HepG2 (cell line): Measurements from ENCODE around the gene EPB41. TPM values are rescaled to one million over a fixed set of nuclear protein-coding genes. Genes with fewer than 3 reads are reported as not detected.

Source experiments
- ATAC-seq: fragments of 200-7000 bp; cut with Tn5 transposase; 3 replicates; pipeline ENCODE4 v1.9.1; 2020; ENCODE audit warnings: mild to moderate bottlenecking, moderate library complexity
- BruUV-seq: library from RNA; stranded (reverse); fragments of 400-500 nt; replicated peaks from 2 replicates; lab custom pipeline; 2021; lab: Mats Ljungman, UMichigan
- CTCF ChIA-PET: fragments of 300-600 bp; formaldehyde crosslinking; extraction: SDS; loops from one replicate; lab custom pipeline; 2021; ENCODE audit warnings: low total read pairs, inconsistent platforms, low intra/inter-chr PET ratio; lab: Yijun Ruan, JAX
- POLR2A ChIA-PET: fragments of 350-600 bp; sonication (Branson Sonifier 250); formaldehyde crosslinking; loops from one replicate; lab custom pipeline; 2020; ENCODE audit warnings: antibody characterized with exemption, inconsistent platforms; lab: Yijun Ruan, JAX
- DNase-seq: peaks from one replicate; pipeline ENCODE4 v3.0.0-alpha.2; 2015; ENCODE audit warnings: low spot score
- FAIRE-seq: peaks from 3 replicates; lab custom pipeline; 2011; peaks lifted over from hg19 to GRCh38; lab: Jason Lieb, UNC
- H2AFZ ChIP-seq: one replicate; pipeline ENCODE4 v1.6.1; 2011; ENCODE audit warnings: low read length, inconsistent platforms
- H3K27ac ChIP-seq: fragments of 300-600 bp; 3 replicates; pipeline ENCODE4 v1.8.0; 2011; ENCODE audit warnings: mixed run types, mild to moderate bottlenecking, mixed read lengths, low read length, inconsistent platforms; ENCODE audit not compliant: insufficient read depth; ENCODE audit errors: extremely low read length
- H3K27me3 ChIP-seq, 2 experiments: fragments of 200-600 bp in 1 of 2; 2 replicates in 1 of 2; 3 replicates in 1 of 2; pipeline versions ENCODE4 v1.6.0 to v1.8.0; 2011; ENCODE audit warnings: low read length in 2 of 2, mild to moderate bottlenecking in 2 of 2, moderate library complexity in 2 of 2, inconsistent platforms in 1 of 2; ENCODE audit not compliant: insufficient read depth in 2 of 2, control insufficient read depth in 1 of 2
- H3K36me3 ChIP-seq, 2 experiments: fragments of 200-600 bp in 1 of 2; replicated peaks in 1 of 2; 2 replicates in 1 of 2; 3 replicates in 1 of 2; pipeline versions ENCODE4 v1.5.1 to v1.8.0; 2011; ENCODE audit warnings: low read length in 2 of 2, inconsistent platforms in 1 of 2; ENCODE audit not compliant: insufficient read depth in 2 of 2, control insufficient read depth in 1 of 2
- H3K4me1 ChIP-seq: 2 replicates; pipeline ENCODE4 v1.5.1; 2012; ENCODE audit warnings: low read length, inconsistent platforms; ENCODE audit not compliant: insufficient read depth
- H3K4me2 ChIP-seq: 2 replicates; pipeline ENCODE4 v1.6.0; 2011; ENCODE audit warnings: low read depth, low read length, inconsistent platforms
- H3K4me3 ChIP-seq, 3 experiments: fragments of 200-600 bp in 1 of 3; sonication (generic), shearing (Covaris generic) in 1 of 3; replicated peaks in 1 of 3; 2 replicates each; pipeline ENCODE4 v1.5.1; 2011 to 2016; ENCODE audit warnings: low read length in 3 of 3, inconsistent platforms in 2 of 3, low read depth in 2 of 3, mild to moderate bottlenecking in 2 of 3, control low read depth in 1 of 3, mixed read lengths in 1 of 3; ENCODE audit not compliant: insufficient read depth in 1 of 3
- H3K79me2 ChIP-seq: one replicate; pipeline ENCODE4 v1.6.1; 2011; ENCODE audit warnings: low read length, inconsistent platforms; ENCODE audit not compliant: insufficient read depth
- H3K9ac ChIP-seq: 2 replicates; pipeline ENCODE4 v1.6.0; 2011; ENCODE audit warnings: mild to moderate bottlenecking, low read depth, low read length, inconsistent platforms; ENCODE audit not compliant: insufficient read depth
- H3K9me3 ChIP-seq: 2 replicates; pipeline ENCODE4 v1.5.1; 2012; ENCODE audit warnings: mild to moderate bottlenecking, low read length
- H4K20me1 ChIP-seq: 2 replicates; pipeline ENCODE4 v1.6.0; 2011; ENCODE audit warnings: inconsistent platforms, mild to moderate bottlenecking, low read length, moderate library complexity; ENCODE audit not compliant: insufficient read depth
- ARID2 ChIP-seq: sonication (generic); formaldehyde crosslinking; IDR thresholded peaks from 2 replicates; pipeline ENCODE4 v1.8.1; 2022; ENCODE audit warnings: mild to moderate bottlenecking, missing genetic modification reagents, borderline replicate concordance
- DNMT1 ChIP-seq: sonication (generic); formaldehyde crosslinking; IDR thresholded peaks from 2 replicates; pipeline ENCODE4 v1.5.1; 2020; ENCODE audit warnings: mild to moderate bottlenecking, missing genetic modification reagents
- JUN ChIP-seq: sonication (generic); formaldehyde crosslinking; IDR thresholded peaks from 2 replicates; pipeline ENCODE4 v1.4.0; 2020; ENCODE audit warnings: mild to moderate bottlenecking, missing genetic modification reagents
- KLF15 ChIP-seq: sonication (generic); formaldehyde crosslinking; IDR thresholded peaks from 2 replicates; pipeline ENCODE4 v1.8.1; 2023; ENCODE audit warnings: borderline replicate concordance, mild to moderate bottlenecking, inconsistent platforms, missing genetic modification reagents, mixed read lengths
- MAFF ChIP-seq: IDR thresholded peaks from 2 replicates; pipeline ENCODE4 v1.6.1; 2011; ENCODE audit warnings: low read depth, low read length, improper control_type of control experiment
- SAFB2 ChIP-seq: sonication (generic); formaldehyde crosslinking; IDR thresholded peaks from 2 replicates; pipeline ENCODE4 v1.5.1; 2020; ENCODE audit warnings: missing genetic modification reagents, low read depth, mild to moderate bottlenecking, borderline replicate concordance
- ZFP37 ChIP-seq: sonication (generic); formaldehyde crosslinking; IDR thresholded peaks from 2 replicates; pipeline ENCODE4 v1.4.0; 2020; ENCODE audit warnings: missing genetic modification reagents, borderline replicate concordance
- ZNF274 ChIP-seq: sonication (generic); formaldehyde crosslinking; IDR thresholded peaks from 2 replicates; pipeline ENCODE4 v1.5.1; 2020; ENCODE audit warnings: mild to moderate bottlenecking, missing genetic modification reagents
- ZSCAN31 ChIP-seq: sonication (generic); formaldehyde crosslinking; IDR thresholded peaks from 2 replicates; pipeline ENCODE4 v1.5.0; 2020; ENCODE audit warnings: low read depth, mild to moderate bottlenecking, missing genetic modification reagents
- WGBS: methylation state at CpG from one replicate; pipeline ENCODE4 v1.1.6; 2017; ENCODE audit warnings: low lambda C conversion rate; 5-methylcytosine and 5-hydroxymethylcytosine counted together
- in situ Hi-C: cut with HindIII; loops from 2 replicates; pipeline ENCODE4 v1.10.0; 2017; ENCODE audit warnings: low pct_unique_long_range_greater_than_20kb; ENCODE audit not compliant: extremely low pct_ligation_motif_present
- intact Hi-C: fragments of 100-400 bp; cut with micrococcal nuclease; formaldehyde crosslinking; loops from one replicate; pipeline ENCODE4 v1.10.0; 2022; ENCODE audit not compliant: unreplicated experiment
- polyA plus RNA-seq, 8 experiments: library from polyadenylated mRNA; depleted of rRNA in 3 of 8; stranded (reverse) in 7 of 8; unstranded in 1 of 8; fragments of >200 nt; fragmentation: Illumina TruSeq in 4 of 8; extraction: Trizol in 4 of 8; gene quantifications; 2 replicates each; pipeline versions ENCODE4 v1.2.1 to v1.2.3, GENCODE V29; 2011 to 2016; ENCODE audit warnings: low read depth in 4 of 8, missing spikeins in 1 of 8, mixed read lengths in 1 of 8; ENCODE audit not compliant: insufficient read depth in 1 of 8
- total RNA-seq, 5 experiments: library from RNA; depleted of rRNA; stranded (reverse); fragments of >200 nt; fragmentation: Illumina TruSeq; extraction: Trizol; gene quantifications; 2 replicates each; pipeline ENCODE4 v1.2.3, GENCODE V29; 2016; ENCODE audit warnings: low read depth in 1 of 5
- TF ChIP-seq, protein P1 (sequence below): sonication (generic); formaldehyde crosslinking; IDR thresholded peaks from 2 replicates; pipeline ENCODE4 v1.5.0; 2020; ENCODE audit warnings: missing genetic modification reagents
- TF ChIP-seq, protein P2 (sequence below): sonication (generic); formaldehyde crosslinking; IDR thresholded peaks from 2 replicates; pipeline ENCODE4 v1.5.1; 2020; ENCODE audit warnings: missing genetic modification reagents, mild to moderate bottlenecking, borderline replicate concordance
- TF ChIP-seq, protein P3 (sequence below): IDR thresholded peaks from 2 replicates; pipeline ENCODE4 v1.6.1; 2012; ENCODE audit warnings: inconsistent platforms

The EPB41 gene
- total and polyA plus RNA-seq, 2 of the 13 experiments (the other 11 are each of a cell fraction or from before 2014, with no cell fraction given): 34.5 to 46.7 TPM

DNA sequence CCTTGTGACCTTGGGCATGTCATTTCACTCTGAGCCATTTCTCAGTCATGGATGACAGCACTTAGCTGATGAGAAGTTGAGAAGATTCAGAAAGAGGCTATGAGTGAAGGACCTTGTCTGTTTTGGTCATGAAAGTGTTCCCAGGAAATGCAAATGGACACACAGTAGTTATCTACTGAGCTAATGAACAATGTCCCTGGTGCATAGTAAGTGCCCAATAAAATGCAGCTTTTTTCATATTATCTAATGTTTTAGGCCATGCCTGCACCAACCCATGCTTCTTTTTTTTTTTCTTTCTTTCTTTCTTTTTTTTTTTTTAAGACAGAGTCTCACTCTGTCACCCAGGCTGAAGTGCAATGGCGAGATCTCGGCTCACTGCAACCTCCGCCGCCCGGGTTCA is 44.4 kb upstream of the EPB41 start:
- Histone ChIP-seq H3K27me3 (peaks cover 0 to 22% of the 10 kb centered on the region in 2 experiments; a peak in 3 of 5 replicates), H3K9ac (no peak overlapping the region), H3K9me3 (no peaks in the 10 kb centered on the region), H4K20me1 (no peaks in the 10 kb centered on the region), H2AFZ (no peak overlapping the region), H3K36me3 (no peaks in the 10 kb centered on the region), H3K4me1 (peaks cover 21% of the 10 kb centered on the region), H3K79me2 (no peaks in the 10 kb centered on the region), H3K4me2 (no peak overlapping the region), H3K4me3 (no peak overlapping the region), H3K27ac (no peak overlapping the region)
- no TSS peak for BruUV-seq
- DNase-seq (no peak), ATAC-seq (no peak), FAIRE-seq (no peak)
- ChIA-PET POLR2A (no interaction called here), CTCF (no interaction called here)
- intact Hi-C loops: loop anchor here (10.0 kb wide), 1 partner anchor 355 kb away; no protein-coding TSS in a partner anchor
- TF ChIP-seq ZFP37: no peak
- no peak for TF ChIP-seq ZNF274
- TF ChIP-seq, protein P1, sequence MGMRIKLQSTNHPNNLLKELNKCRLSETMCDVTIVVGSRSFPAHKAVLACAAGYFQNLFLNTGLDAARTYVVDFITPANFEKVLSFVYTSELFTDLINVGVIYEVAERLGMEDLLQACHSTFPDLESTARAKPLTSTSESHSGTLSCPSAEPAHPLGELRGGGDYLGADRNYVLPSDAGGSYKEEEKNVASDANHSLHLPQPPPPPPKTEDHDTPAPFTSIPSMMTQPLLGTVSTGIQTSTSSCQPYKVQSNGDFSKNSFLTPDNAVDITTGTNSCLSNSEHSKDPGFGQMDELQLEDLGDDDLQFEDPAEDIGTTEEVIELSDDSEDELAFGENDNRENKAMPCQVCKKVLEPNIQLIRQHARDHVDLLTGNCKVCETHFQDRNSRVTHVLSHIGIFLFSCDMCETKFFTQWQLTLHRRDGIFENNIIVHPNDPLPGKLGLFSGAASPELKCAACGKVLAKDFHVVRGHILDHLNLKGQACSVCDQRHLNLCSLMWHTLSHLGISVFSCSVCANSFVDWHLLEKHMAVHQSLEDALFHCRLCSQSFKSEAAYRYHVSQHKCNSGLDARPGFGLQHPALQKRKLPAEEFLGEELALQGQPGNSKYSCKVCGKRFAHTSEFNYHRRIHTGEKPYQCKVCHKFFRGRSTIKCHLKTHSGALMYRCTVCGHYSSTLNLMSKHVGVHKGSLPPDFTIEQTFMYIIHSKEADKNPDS: no peak
- no peak for TF ChIP-seq MAFF
- no peak for TF ChIP-seq ARID2 (CRISPR knock-in tag)
- TF ChIP-seq JUN (CRISPR knock-in tag): no peak
- TF ChIP-seq SAFB2 (CRISPR knock-in tag): no peak
- no peak for TF ChIP-seq ZSCAN31
- TF ChIP-seq, protein P2, sequence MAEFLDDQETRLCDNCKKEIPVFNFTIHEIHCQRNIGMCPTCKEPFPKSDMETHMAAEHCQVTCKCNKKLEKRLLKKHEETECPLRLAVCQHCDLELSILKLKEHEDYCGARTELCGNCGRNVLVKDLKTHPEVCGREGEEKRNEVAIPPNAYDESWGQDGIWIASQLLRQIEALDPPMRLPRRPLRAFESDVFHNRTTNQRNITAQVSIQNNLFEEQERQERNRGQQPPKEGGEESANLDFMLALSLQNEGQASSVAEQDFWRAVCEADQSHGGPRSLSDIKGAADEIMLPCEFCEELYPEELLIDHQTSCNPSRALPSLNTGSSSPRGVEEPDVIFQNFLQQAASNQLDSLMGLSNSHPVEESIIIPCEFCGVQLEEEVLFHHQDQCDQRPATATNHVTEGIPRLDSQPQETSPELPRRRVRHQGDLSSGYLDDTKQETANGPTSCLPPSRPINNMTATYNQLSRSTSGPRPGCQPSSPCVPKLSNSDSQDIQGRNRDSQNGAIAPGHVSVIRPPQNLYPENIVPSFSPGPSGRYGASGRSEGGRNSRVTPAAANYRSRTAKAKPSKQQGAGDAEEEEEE: no peak
- no peak for TF ChIP-seq KLF15 (CRISPR knock-in tag)
- TF ChIP-seq DNMT1: no peak
- TF ChIP-seq, protein P3, sequence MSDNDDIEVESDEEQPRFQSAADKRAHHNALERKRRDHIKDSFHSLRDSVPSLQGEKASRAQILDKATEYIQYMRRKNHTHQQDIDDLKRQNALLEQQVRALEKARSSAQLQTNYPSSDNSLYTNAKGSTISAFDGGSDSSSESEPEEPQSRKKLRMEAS: no peak
- 94% methylated on average over 5 of the region's 5 CpGs for WGBS
- in situ Hi-C loops: loop anchor here (5.0 kb wide), 1 partner anchor 228 kb away; the partner anchor contains the start of gene TAF12
